SK-N-SH (cell line): ENCODE measurements around the gene FGF10.

Experiments used
- CHD2 ChIP-seq: fragments of 150-350 bp; IDR thresholded peaks from 2 replicates; pipeline ENCODE4 v1.6.1; 2018; ENCODE audit warnings: low read length; ENCODE audit not compliant: partially characterized antibody
- CTCF ChIP-seq: fragments of 200-600 bp; sonication (generic); IDR thresholded peaks from 2 replicates; pipeline ENCODE4 v1.6.1; 2017; ENCODE audit warnings: antibody characterized with exemption, mild to moderate bottlenecking, moderate library complexity
- EP300 ChIP-seq, 2 experiments: IDR thresholded peaks; 2 replicates each; pipeline versions ENCODE4 v1.4.0 to v1.6.1; 2012; ENCODE audit warnings: borderline replicate concordance in 1 of 2, low read depth in 1 of 2, low read length in 1 of 2
- FOXJ3 ChIP-seq: sonication (generic); formaldehyde crosslinking; IDR thresholded peaks from 2 replicates; pipeline ENCODE4 v1.5.1; 2020; ENCODE audit warnings: mild to moderate bottlenecking, missing genetic modification reagents
- NFIC ChIP-seq: IDR thresholded peaks from 2 replicates; pipeline ENCODE4 v1.4.0; 2012; ENCODE audit warnings: borderline replicate concordance
- RAD21 ChIP-seq: IDR thresholded peaks from 2 replicates; pipeline ENCODE4 v1.6.1; 2012; ENCODE audit warnings: mild to moderate bottlenecking, low read length
- RCOR1 ChIP-seq: fragments of 150-350 bp; IDR thresholded peaks from 2 replicates; pipeline ENCODE4 v1.6.1; 2017; ENCODE audit warnings: antibody characterized with exemption, low read length
- REST ChIP-seq: IDR thresholded peaks from 2 replicates; pipeline ENCODE4 v1.6.1; 2012; ENCODE audit warnings: mild to moderate bottlenecking, low read depth, low read length, moderate library complexity
- RFX5 ChIP-seq: IDR thresholded peaks from 2 replicates; pipeline ENCODE4 v1.6.1; 2012; ENCODE audit warnings: mild to moderate bottlenecking, improper control_type of control experiment, low read length
- TAF1 ChIP-seq: IDR thresholded peaks from 2 replicates; pipeline ENCODE4 v1.6.1; 2012; ENCODE audit warnings: low read depth, mild to moderate bottlenecking, low read length, moderate library complexity, borderline replicate concordance
- TEAD4 ChIP-seq: IDR thresholded peaks from 2 replicates; pipeline ENCODE4 v1.4.0; 2012; ENCODE audit warnings: mild to moderate bottlenecking, borderline replicate concordance; ENCODE audit not compliant: insufficient read depth
- USF1 ChIP-seq: IDR thresholded peaks from 2 replicates; pipeline ENCODE4 v1.4.0; 2012; ENCODE audit warnings: low read depth, borderline replicate concordance
- USF2 ChIP-seq: fragments of 150-350 bp; IDR thresholded peaks from 2 replicates; pipeline ENCODE4 v1.6.1; 2017; ENCODE audit warnings: antibody characterized with exemption, low read length, low read depth, borderline replicate concordance

- no peak for TF ChIP-seq CTCF
- no peak for TF ChIP-seq RFX5
- no peak for TF ChIP-seq FOXJ3
- no peak for TF ChIP-seq RAD21
- TF ChIP-seq NFIC = no peak
- no peak for TF ChIP-seq USF1
- no peak for TF ChIP-seq REST
- no peak for TF ChIP-seq EP300 (IDR thresholded peaks at IDR 0.05; ENCODE audit: borderline replicate concordance in 1 of 2, low read depth in 1 of 2, low read length in 1 of 2)
- no peak for TF ChIP-seq CHD2
- TF ChIP-seq TEAD4 = no peak
- TF ChIP-seq USF2 = no peak
- no peak for TF ChIP-seq TAF1
- TF ChIP-seq RCOR1 = no peak
These were observed 69.0 kb downstream of the FGF10 start for GRCh38 chr5:44320188-44320587.
